Endothelial cell of umbilical vein (primary cell): ENCODE results near the gene TMEM98. TPM values are rescaled to one million over a fixed set of nuclear protein-coding genes. Genes with fewer than 3 reads are reported as not detected.

ENCODE experiments used
- Bru-seq: library from RNA; stranded (reverse); fragments of 400-500 nt; gene quantifications from one replicate; lab custom pipeline; 2021; lab: Mats Ljungman, UMichigan
- BruChase-seq, 2 experiments: library from RNA; stranded (reverse); fragments of 400-500 nt; gene quantifications; one replicate each; lab custom pipeline; 2021; lab: Mats Ljungman, UMichigan
- BruUV-seq: library from RNA; stranded (reverse); fragments of 400-500 nt; replicated peaks from 2 replicates; lab custom pipeline; 2021; lab: Mats Ljungman, UMichigan
- CTCF ChIA-PET: fragments of 300-600, 350-600 bp; sonication (Branson Sonifier 250); formaldehyde crosslinking; loops from one replicate; lab custom pipeline; 2021; ENCODE audit warnings: antibody characterized with exemption, inconsistent platforms; lab: Charles Lee
- POLR2A ChIA-PET: fragments of 300-600, 350-600 bp; sonication (Branson Sonifier 250); formaldehyde crosslinking; loops from one replicate; lab custom pipeline; 2021; ENCODE audit warnings: antibody characterized with exemption, inconsistent platforms; lab: Charles Lee
- DNase-seq: peaks from one replicate; pipeline ENCODE4 v3.0.0-alpha.2; 2011; ENCODE audit warnings: low read depth, low spot score
- FAIRE-seq: peaks from 2 replicates; lab custom pipeline; 2011; peaks lifted over from hg19 to GRCh38; lab: Jason Lieb, UNC
- H2AFZ ChIP-seq: 2 replicates; pipeline ENCODE4 v1.6.0; 2012; ENCODE audit warnings: low read depth, low read length, control low read depth, inconsistent platforms
- H3K27ac ChIP-seq: 2 replicates; pipeline ENCODE4 v1.5.1; 2011; ENCODE audit warnings: low read depth, mild to moderate bottlenecking, control low read depth, low read length, moderate library complexity; ENCODE audit not compliant: insufficient read depth
- H3K27me3 ChIP-seq, 2 experiments: 2 replicates each; pipeline versions ENCODE4 v1.6.0 to v1.6.1; 2011; ENCODE audit warnings: low read length in 2 of 2, mixed read lengths in 1 of 2; ENCODE audit not compliant: control insufficient read depth in 2 of 2, insufficient read depth in 2 of 2
- H3K36me3 ChIP-seq, 2 experiments: 2 replicates in 1 of 2; 3 replicates in 1 of 2; pipeline ENCODE4 v1.5.1; 2011; ENCODE audit warnings: low read length in 2 of 2, mild to moderate bottlenecking in 1 of 2, moderate library complexity in 1 of 2; ENCODE audit not compliant: control insufficient read depth in 2 of 2, insufficient read depth in 2 of 2; ENCODE audit errors: extremely low read depth in 1 of 2
- H3K4me1 ChIP-seq: 3 replicates; pipeline ENCODE4 v1.5.1; 2011; ENCODE audit warnings: mild to moderate bottlenecking, low read length; ENCODE audit not compliant: control insufficient read depth, insufficient read depth; ENCODE audit errors: extremely low read depth
- H3K4me2 ChIP-seq: 2 replicates; pipeline ENCODE4 v1.6.1; 2011; ENCODE audit warnings: low read length, control low read depth, mixed read lengths; ENCODE audit not compliant: insufficient read depth
- H3K4me3 ChIP-seq, 3 experiments: fragments of 200-600 bp in 1 of 3; sonication (generic), shearing (Covaris generic) in 1 of 3; replicated peaks in 1 of 3; 2 replicates each; pipeline ENCODE4 v1.5.1; 2011 to 2016; ENCODE audit warnings: control low read depth in 3 of 3, low read length in 3 of 3, mild to moderate bottlenecking in 2 of 3, inconsistent platforms in 1 of 3, low read depth in 1 of 3, moderate library complexity in 1 of 3; ENCODE audit not compliant: insufficient read depth in 1 of 3
- H3K79me2 ChIP-seq: 2 replicates; pipeline ENCODE4 v1.6.0; 2012; ENCODE audit warnings: low read length, inconsistent platforms; ENCODE audit not compliant: control insufficient read depth, insufficient read depth
- H3K9ac ChIP-seq: replicated peaks from 2 replicates; pipeline ENCODE3; 2011; ENCODE audit warnings: low read length, control low read depth; ENCODE audit not compliant: insufficient read depth; ENCODE audit errors: extremely low read depth
- H3K9me1 ChIP-seq: replicated peaks from 3 replicates; pipeline ENCODE4 v1.6.0; 2011; ENCODE audit warnings: mild to moderate bottlenecking, low read length; ENCODE audit not compliant: control insufficient read depth, insufficient read depth; ENCODE audit errors: extremely low read depth
- H3K9me3 ChIP-seq: replicated peaks from 2 replicates; pipeline ENCODE4 v1.5.1; 2012; ENCODE audit warnings: low read length, inconsistent platforms; ENCODE audit not compliant: control insufficient read depth, insufficient read depth
- H4K20me1 ChIP-seq: replicated peaks from 2 replicates; pipeline ENCODE3; 2011; ENCODE audit warnings: mild to moderate bottlenecking, low read length; ENCODE audit not compliant: control insufficient read depth, insufficient read depth; ENCODE audit errors: extremely low read depth
- FOS ChIP-seq: IDR thresholded peaks from 2 replicates; pipeline ENCODE4 v1.6.1; 2011; ENCODE audit warnings: mild to moderate bottlenecking, low read length, moderate library complexity, borderline replicate concordance; ENCODE audit not compliant: insufficient read depth
- JUN ChIP-seq: IDR thresholded peaks from 2 replicates; pipeline ENCODE4 v1.6.1; 2011; ENCODE audit warnings: borderline replicate concordance, low read depth; ENCODE audit not compliant: insufficient read length, insufficient read depth
- POLR2A ChIP-seq: IDR thresholded peaks from 2 replicates; pipeline ENCODE4 v1.6.1; 2012; ENCODE audit warnings: low read depth, mild to moderate bottlenecking, control low read depth, low read length
- dilution Hi-C: fragments of 300-500 bp; cut with MboI; formaldehyde crosslinking; loops from one replicate; pipeline ENCODE4 v1.15.0; 2019; ENCODE audit warnings: low sequenced_read_pairs; ENCODE audit not compliant: extremely low pct_ligation_motif_present
- intact Hi-C: fragments of 100-400 bp; cut with micrococcal nuclease; formaldehyde crosslinking; loops from one replicate; pipeline ENCODE4 v1.10.0; 2022
- long read RNA-seq: library from polyadenylated mRNA; stranded (forward); transcript quantifications from one replicate; pipeline ENCODE4 v2.0.0, GENCODE V29; 2021
- polyA minus RNA-seq, 3 experiments: library from RNA; depleted of rRNA, polyadenylated mRNA; stranded (reverse); fragments of >200 nt; gene quantifications; 1 replicate in 1 of 3; 2 replicates in 2 of 3; pipeline ENCODE4 v1.2.3, GENCODE V29; 2011
- polyA plus RNA-seq, 4 experiments: library from polyadenylated mRNA; depleted of rRNA in 3 of 4; stranded (reverse) in 3 of 4; unstranded in 1 of 4; fragments of >200 nt; gene quantifications; 2 replicates each; pipeline versions ENCODE4 v1.2.1 to v1.2.3, GENCODE V29; 2011 to 2012; ENCODE audit warnings: missing spikeins in 1 of 4
- total RNA-seq: library from RNA; stranded (reverse); gene quantifications from 2 replicates; pipeline ENCODE4 v1.2.3, GENCODE V29; 2021
- TF ChIP-seq, protein P1 (sequence below), 2 donors: IDR thresholded peaks; 1 replicate in 1 of 2; 2 replicates in 1 of 2; pipeline ENCODE4 v1.5.1; 2011; ENCODE audit warnings: low read length in 2 of 2, mild to moderate bottlenecking in 2 of 2, moderate library complexity in 2 of 2, control low read depth in 1 of 2, inconsistent platforms in 1 of 2, low read depth in 1 of 2; ENCODE audit not compliant: insufficient read depth in 1 of 2; ENCODE audit errors: extremely low read depth in 1 of 2
- TF ChIP-seq, protein P2 (sequence below): IDR thresholded peaks from 2 replicates; pipeline ENCODE4 v1.6.1; 2011; ENCODE audit not compliant: insufficient read depth, insufficient read length

Gene TMEM98, protein sequence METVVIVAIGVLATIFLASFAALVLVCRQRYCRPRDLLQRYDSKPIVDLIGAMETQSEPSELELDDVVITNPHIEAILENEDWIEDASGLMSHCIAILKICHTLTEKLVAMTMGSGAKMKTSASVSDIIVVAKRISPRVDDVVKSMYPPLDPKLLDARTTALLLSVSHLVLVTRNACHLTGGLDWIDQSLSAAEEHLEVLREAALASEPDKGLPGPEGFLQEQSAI
- total RNA-seq = 83.6 and 101 TPM in 2 replicates
- 427 and 456 TPM in 2 replicates for polyA plus RNA-seq
- polyA plus RNA-seq (2011; cell fraction: cytosol; rRNA removed) = 332 and 366 TPM in 2 replicates
- polyA plus RNA-seq (2011; cell fraction: nucleus; rRNA removed) = 220 and 248 TPM in 2 replicates
- polyA plus RNA-seq (2012) = 143 and 151 TPM in 2 replicates
- 441 and 489 TPM in 2 replicates for polyA minus RNA-seq
- not detected for polyA minus RNA-seq (2011; cell fraction: cytosol; rRNA and poly(A)+ RNA removed)
- 52.7 and 71.3 TPM in 2 replicates for polyA minus RNA-seq (2011; cell fraction: nucleus; rRNA and poly(A)+ RNA removed)
- percentile 72 among the genes with signal in this experiment for Bru-seq, nascent RNA
- percentile 77 among the genes with signal in this experiment for BruChase-seq, experiment 1, labeled RNA remaining after a 6-hour chase
- BruChase-seq, experiment 2, labeled RNA remaining after a 2-hour chase = percentile 74 among the genes with signal in this experiment
- long read RNA-seq, full-length matches to known transcripts = 257 of 312 reads
- long read RNA-seq, partial matches to known transcripts = 14 of 312 reads
- long read RNA-seq, other reads (novel, unspliced or antisense) = 41 of 312 reads

DNA sequence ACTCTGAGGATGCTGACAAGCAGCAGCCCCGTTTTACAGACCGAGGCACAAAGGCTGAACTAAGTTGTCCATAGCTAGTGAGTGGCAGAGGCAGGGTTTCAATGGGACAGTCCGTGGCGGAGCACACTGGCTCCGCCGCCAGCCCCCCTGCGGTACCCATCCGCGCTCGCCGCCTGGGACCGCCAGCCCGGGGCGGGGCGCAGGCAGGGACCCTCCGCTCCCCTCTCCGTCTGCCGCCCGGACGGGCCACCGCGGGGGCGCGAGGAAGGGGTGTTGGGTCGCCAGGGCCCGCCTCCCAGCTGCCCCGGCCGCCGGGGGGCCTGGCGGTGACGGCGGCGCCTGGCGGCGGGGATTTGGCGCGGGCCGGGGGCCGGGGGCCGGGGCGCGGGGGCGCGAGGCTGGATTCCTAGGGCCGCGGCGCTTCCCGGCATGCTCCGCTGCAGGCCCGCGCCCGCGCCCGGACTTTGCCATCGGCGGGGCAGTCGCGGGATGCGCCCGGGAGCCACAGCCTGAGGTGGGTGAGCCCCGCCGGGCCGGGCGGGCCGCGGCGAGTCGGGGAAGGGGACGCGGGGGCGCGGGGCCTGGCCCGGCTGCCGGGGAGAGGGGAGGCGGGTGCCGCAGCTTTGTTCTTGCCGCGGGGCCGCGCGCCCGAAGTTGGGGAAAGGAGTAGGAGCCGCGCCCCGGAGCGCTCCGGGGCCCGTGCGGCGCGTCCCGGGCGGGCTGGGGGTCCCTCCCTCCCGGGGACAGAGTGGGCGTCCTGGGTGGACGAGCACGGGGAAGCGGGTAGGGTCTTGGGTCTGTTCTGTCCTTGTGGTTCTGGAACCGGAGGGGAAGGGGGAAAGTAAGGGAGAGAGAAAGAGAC, at the start of gene TMEM98:
TSS of gene TMEM98 (plus strand) at position 430 of the 862 bp plus-strand sequence. CDS start 3,376 bp downstream, outside the sequence.
- ChIA-PET CTCF (interaction anchor here (1.1 to 2.9 kb wide), 5 partner anchors 9 to 444 kb away, joined by 3 to 17 read pairs (median 6); partner anchors contain the start of gene MYO1D), POLR2A (interaction anchor here (1.0 kb wide), 1 partner anchor 9 kb away, joined by 3 read pairs; no protein-coding TSS in a partner anchor)
- no TSS peak for BruUV-seq
- DNase-seq = no peak
- no peaks in the 10 kb centered on the region for H3K9me3 ChIP-seq
- peak within 1 kb of the TSS; percentile 72 for H2AFZ ChIP-seq
- no peaks in the 10 kb centered on the region for H4K20me1 ChIP-seq
- peaks cover 31% of the 10 kb centered on the region for H3K4me1 ChIP-seq
- intact Hi-C loops = loop anchor here (1.0 to 5.0 kb wide), 2 partner anchors 16 to 51 kb away; partner anchors contain the start of gene MYO1D
- FAIRE-seq = no peak
- no peaks in the 10 kb centered on the region for H3K9me1 ChIP-seq
- peak within 1 kb of the TSS; percentile 36 for H3K27ac ChIP-seq
- peak within 1 kb of the TSS; percentile 71 for H3K4me2 ChIP-seq
- TF ChIP-seq JUN = no peak
- TF ChIP-seq, protein P1, sequence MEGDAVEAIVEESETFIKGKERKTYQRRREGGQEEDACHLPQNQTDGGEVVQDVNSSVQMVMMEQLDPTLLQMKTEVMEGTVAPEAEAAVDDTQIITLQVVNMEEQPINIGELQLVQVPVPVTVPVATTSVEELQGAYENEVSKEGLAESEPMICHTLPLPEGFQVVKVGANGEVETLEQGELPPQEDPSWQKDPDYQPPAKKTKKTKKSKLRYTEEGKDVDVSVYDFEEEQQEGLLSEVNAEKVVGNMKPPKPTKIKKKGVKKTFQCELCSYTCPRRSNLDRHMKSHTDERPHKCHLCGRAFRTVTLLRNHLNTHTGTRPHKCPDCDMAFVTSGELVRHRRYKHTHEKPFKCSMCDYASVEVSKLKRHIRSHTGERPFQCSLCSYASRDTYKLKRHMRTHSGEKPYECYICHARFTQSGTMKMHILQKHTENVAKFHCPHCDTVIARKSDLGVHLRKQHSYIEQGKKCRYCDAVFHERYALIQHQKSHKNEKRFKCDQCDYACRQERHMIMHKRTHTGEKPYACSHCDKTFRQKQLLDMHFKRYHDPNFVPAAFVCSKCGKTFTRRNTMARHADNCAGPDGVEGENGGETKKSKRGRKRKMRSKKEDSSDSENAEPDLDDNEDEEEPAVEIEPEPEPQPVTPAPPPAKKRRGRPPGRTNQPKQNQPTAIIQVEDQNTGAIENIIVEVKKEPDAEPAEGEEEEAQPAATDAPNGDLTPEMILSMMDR (IDR thresholded peaks at IDR 0.05; ENCODE audit: extremely low read depth in 1 of 2, insufficient read depth in 1 of 2, low read depth in 1 of 2, low read length in 2 of 2) = no peak
- TF ChIP-seq FOS = no peak
- TF ChIP-seq, protein P2, sequence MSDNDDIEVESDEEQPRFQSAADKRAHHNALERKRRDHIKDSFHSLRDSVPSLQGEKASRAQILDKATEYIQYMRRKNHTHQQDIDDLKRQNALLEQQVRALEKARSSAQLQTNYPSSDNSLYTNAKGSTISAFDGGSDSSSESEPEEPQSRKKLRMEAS = no peak
- TF ChIP-seq POLR2A = no peak
- H3K4me3 ChIP-seq = peak within 1 kb of the TSS; percentile 40 to 78 (median 73)
- dilution Hi-C loops = no loop called here
- no peaks in the 10 kb centered on the region for H3K27me3 ChIP-seq
- H3K9ac ChIP-seq = peak within 1 kb of the TSS; percentile 72
- H3K36me3 ChIP-seq = peaks cover 2 to 3% of the 10 kb centered on the region in 2 experiments
- H3K79me2 ChIP-seq = no peaks in the 10 kb centered on the region
